Liver (tissue), 9 donors: ENCODE data around the gene NPNT. TPM values are rescaled to one million over a fixed set of nuclear protein-coding genes. Genes with fewer than 3 reads are reported as not detected.

Experiments
- DNase-seq: peaks from one replicate; pipeline ENCODE4 v3.0.0-alpha.2; 2017; ENCODE audit warnings: low spot score
- H3K27ac ChIP-seq, 2 donors: one replicate each; pipeline ENCODE4 v1.7.0; 2013; ENCODE audit warnings: inconsistent platforms in 2 of 2, low read length in 2 of 2, control low read depth in 1 of 2, low read depth in 1 of 2, mild to moderate bottlenecking in 1 of 2
- H3K27me3 ChIP-seq, 4 donors: one replicate each; pipeline versions ENCODE4 v1.6.1 to v1.7.0; 2013; ENCODE audit warnings: low read length in 3 of 4, inconsistent platforms in 1 of 4, mild to moderate bottlenecking in 1 of 4, moderate library complexity in 1 of 4; ENCODE audit not compliant: control insufficient read depth in 4 of 4, insufficient read depth in 4 of 4
- H3K36me3 ChIP-seq, 4 donors: one replicate each; pipeline versions ENCODE4 v1.6.1 to v1.7.0; 2013; ENCODE audit warnings: low read length in 3 of 4, mild to moderate bottlenecking in 3 of 4, low read depth in 1 of 4, moderate library complexity in 1 of 4; ENCODE audit not compliant: control insufficient read depth in 4 of 4, insufficient read depth in 3 of 4
- H3K4me1 ChIP-seq, 4 donors: one replicate each; pipeline versions ENCODE4 v1.6.1 to v1.7.0; 2013; ENCODE audit warnings: low read length in 3 of 4, mild to moderate bottlenecking in 3 of 4, moderate library complexity in 1 of 4; ENCODE audit not compliant: control insufficient read depth in 4 of 4, insufficient read depth in 4 of 4
- H3K4me3 ChIP-seq, 3 donors: one replicate each; pipeline versions ENCODE4 v1.6.1 to v1.7.0; 2013; ENCODE audit warnings: low read length in 3 of 3, control low read depth in 1 of 3, low read depth in 1 of 3, mild to moderate bottlenecking in 1 of 3
- H3K9ac ChIP-seq, 2 donors: one replicate each; pipeline ENCODE4 v1.7.0; 2013; ENCODE audit warnings: low read length in 2 of 2, mild to moderate bottlenecking in 2 of 2, moderate library complexity in 2 of 2, control low read depth in 1 of 2, low read depth in 1 of 2
- H3K9me3 ChIP-seq, 4 donors: one replicate each; pipeline versions ENCODE4 v1.6.1 to v1.7.0; 2013; ENCODE audit warnings: low read length in 3 of 4; ENCODE audit not compliant: control insufficient read depth in 4 of 4
- CTCF ChIP-seq: fragments of 150-350 bp; IDR thresholded peaks from 2 replicates; pipeline ENCODE4 v1.5.1; 2017; ENCODE audit warnings: improper control_type of control experiment, low read depth, low read length; ENCODE audit not compliant: missing input control
- HNF4A ChIP-seq, 2 donors: conservative IDR thresholded peaks; 2 replicates each; pipeline ENCODE4 v1.6.1; 2016; ENCODE audit warnings: antibody characterized with exemption in 2 of 2, mild to moderate bottlenecking in 2 of 2
- JUND ChIP-seq, 2 donors: IDR thresholded peaks; 2 replicates each; pipeline ENCODE4 v1.6.1; 2016; ENCODE audit warnings: antibody characterized with exemption in 2 of 2
- NR2F2 ChIP-seq: IDR thresholded peaks from 2 replicates; pipeline ENCODE4 v1.6.1; 2016; ENCODE audit warnings: antibody characterized with exemption
- RAD21 ChIP-seq, 2 donors: IDR thresholded peaks; 2 replicates each; pipeline ENCODE4 v1.6.1; 2016; ENCODE audit warnings: antibody characterized with exemption in 2 of 2, mild to moderate bottlenecking in 2 of 2
- RXRA ChIP-seq, 2 donors: IDR thresholded peaks; 2 replicates each; pipeline ENCODE4 v1.6.1; 2017 to 2018; ENCODE audit warnings: antibody characterized with exemption in 2 of 2, mild to moderate bottlenecking in 1 of 2
- SP1 ChIP-seq: IDR thresholded peaks from 2 replicates; pipeline ENCODE4 v1.6.1; 2018; ENCODE audit warnings: antibody characterized with exemption, mild to moderate bottlenecking
- WGBS: extraction: QIAGEN DNeasy Blood & Tissue Kit; methylation state at CpG from one replicate; pipeline ENCODE4 v1.1.7; 2013; 5-methylcytosine and 5-hydroxymethylcytosine counted together
- polyA plus RNA-seq, 2 donors: library from polyadenylated mRNA; stranded (reverse) in 1 of 2; unstranded in 1 of 2; fragments of 200-250 nt in 1 of 2; fragments of >200 nt in 1 of 2; fragmentation: Nextera tagmentation in 1 of 2; extraction: Ambion mirVana in 1 of 2; gene quantifications; one replicate each; pipeline versions ENCODE4 v1.2.1 to v1.2.3, GENCODE V29; 2013 to 2015
- total RNA-seq, 2 donors: library from RNA; depleted of rRNA; stranded (reverse); fragments of >200 nt; gene quantifications; one replicate each; pipeline ENCODE4 v1.2.3, GENCODE V29; 2014
- TF ChIP-seq, protein P1 (sequence below): IDR thresholded peaks from 2 replicates; pipeline ENCODE4 v1.6.1; 2016; ENCODE audit warnings: antibody characterized with exemption
- TF ChIP-seq, protein P2 (sequence below): IDR thresholded peaks from 2 replicates; pipeline ENCODE4 v1.6.1; 2016; ENCODE audit warnings: antibody characterized with exemption
- donor health status: healthy.
- donor health status: healthy.
- donor health status: healthy.
- donor health status: healthy.
- donor health status: healthy.

NPNT gene
- total and polyA plus RNA-seq, 4 donors, result 1.3 to 4.4 (median 2.0) TPM

DNA sequence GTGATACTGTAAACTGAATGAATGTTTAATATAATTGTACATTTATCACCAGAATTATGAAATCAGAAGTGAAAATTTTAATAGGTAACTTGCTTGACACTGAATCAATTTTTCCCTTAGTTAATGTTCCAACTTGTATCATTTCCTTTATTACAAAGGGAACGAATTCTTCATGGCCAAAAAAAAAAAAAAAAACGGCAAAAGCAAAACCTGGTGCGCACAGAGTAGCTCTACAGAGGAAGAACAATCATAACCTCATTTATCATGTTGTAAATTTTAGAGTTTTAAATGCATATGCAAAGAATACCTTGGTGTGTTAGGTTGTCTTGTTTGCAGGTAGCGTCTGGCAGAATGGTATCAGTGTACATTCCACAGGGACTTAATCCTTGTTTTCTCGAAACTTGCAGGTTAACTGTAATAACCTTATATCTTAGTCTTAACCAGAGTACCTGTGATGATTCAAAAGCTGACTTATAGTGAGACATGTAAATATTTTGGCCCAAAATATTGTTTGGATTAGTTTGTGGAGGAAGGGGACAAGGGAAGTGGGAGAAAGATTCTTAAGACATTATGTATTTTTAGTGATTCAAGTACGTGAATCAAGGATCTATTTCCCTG lies 70.0 kb downstream of the NPNT start:
- Histone ChIP-seq H3K4me3 (no peak overlapping the region), H3K9me3 (no peaks in the 10 kb centered on the region), H3K27ac (no peak overlapping the region), H3K4me1 (no peaks in the 10 kb centered on the region), H3K27me3 (no peaks in the 10 kb centered on the region), H3K9ac (no peak overlapping the region), H3K36me3 (no peaks in the 10 kb centered on the region)
- 65% methylated on average over 6 of the region's 6 CpGs for WGBS
- TF ChIP-seq CTCF (no peak), HNF4A (conservative IDR thresholded peaks at IDR 0.05) (no peak), RAD21 (IDR thresholded peaks at IDR 0.05) (no peak), RXRA (IDR thresholded peaks at IDR 0.05) (no peak), SP1 (no peak), JUND (IDR thresholded peaks at IDR 0.05) (no peak)
- TF ChIP-seq, protein P1, sequence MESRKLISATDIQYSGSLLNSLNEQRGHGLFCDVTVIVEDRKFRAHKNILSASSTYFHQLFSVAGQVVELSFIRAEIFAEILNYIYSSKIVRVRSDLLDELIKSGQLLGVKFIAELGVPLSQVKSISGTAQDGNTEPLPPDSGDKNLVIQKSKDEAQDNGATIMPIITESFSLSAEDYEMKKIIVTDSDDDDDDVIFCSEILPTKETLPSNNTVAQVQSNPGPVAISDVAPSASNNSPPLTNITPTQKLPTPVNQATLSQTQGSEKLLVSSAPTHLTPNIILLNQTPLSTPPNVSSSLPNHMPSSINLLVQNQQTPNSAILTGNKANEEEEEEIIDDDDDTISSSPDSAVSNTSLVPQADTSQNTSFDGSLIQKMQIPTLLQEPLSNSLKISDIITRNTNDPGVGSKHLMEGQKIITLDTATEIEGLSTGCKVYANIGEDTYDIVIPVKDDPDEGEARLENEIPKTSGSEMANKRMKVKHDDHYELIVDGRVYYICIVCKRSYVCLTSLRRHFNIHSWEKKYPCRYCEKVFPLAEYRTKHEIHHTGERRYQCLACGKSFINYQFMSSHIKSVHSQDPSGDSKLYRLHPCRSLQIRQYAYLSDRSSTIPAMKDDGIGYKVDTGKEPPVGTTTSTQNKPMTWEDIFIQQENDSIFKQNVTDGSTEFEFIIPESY, result no peak
- TF ChIP-seq, protein P2, sequence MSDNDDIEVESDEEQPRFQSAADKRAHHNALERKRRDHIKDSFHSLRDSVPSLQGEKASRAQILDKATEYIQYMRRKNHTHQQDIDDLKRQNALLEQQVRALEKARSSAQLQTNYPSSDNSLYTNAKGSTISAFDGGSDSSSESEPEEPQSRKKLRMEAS, result no peak
- no peak for DNase-seq

DNA sequence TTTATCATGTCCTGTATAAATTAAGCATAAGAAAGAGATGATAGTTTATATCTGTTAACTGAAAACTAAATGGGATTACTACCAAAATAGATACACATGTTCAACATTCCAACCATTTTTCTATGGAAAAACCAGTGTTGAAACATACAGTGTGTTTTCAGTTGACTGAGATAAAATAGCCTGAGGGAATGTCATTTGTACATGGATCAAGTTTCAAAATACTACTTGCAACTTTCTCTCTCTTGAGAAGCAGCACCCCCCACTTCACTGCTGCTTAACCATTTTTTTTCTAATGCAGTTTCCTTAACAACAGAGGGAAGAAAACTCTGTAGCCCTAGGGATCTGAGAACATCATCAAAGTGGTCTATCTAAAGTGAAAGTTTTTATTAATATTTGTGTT lies 70.8 kb downstream of the NPNT start:
- Histone ChIP-seq H3K9me3 (no peaks in the 10 kb centered on the region), H3K27me3 (no peaks in the 10 kb centered on the region), H3K36me3 (no peaks in the 10 kb centered on the region), H3K4me1 (no peaks in the 10 kb centered on the region), H3K9ac (no peak overlapping the region), H3K4me3 (no peak overlapping the region), H3K27ac (no peak overlapping the region)
- no peak for DNase-seq
- TF ChIP-seq NR2F2, result no peak
- TF ChIP-seq CTCF, result no peak
- TF ChIP-seq SP1, result no peak
- TF ChIP-seq, protein P2, result no peak
- TF ChIP-seq RAD21 (IDR thresholded peaks at IDR 0.05), result no peak
